GM12865 (cell line): ENCODE measurements around the gene SDCCAG8.

Experiments used
- DNase-seq: peaks from one replicate; pipeline ENCODE4 v3.0.0; 2010; ENCODE audit warnings: low read depth
- H3K4me3 ChIP-seq: 2 replicates; pipeline ENCODE4 v1.5.1; 2011; ENCODE audit warnings: mild to moderate bottlenecking, low read depth, low read length, control low read depth
- CTCF ChIP-seq: IDR thresholded peaks from 2 replicates; pipeline ENCODE4 v1.5.1; 2011; ENCODE audit warnings: low read length, control low read depth, low read depth, inconsistent platforms; ENCODE audit not compliant: insufficient read depth; ENCODE audit errors: missing control alignments

Gene SDCCAG8

GRCh38 chr1:243433737-243434370 lies 178.0 kb downstream of the SDCCAG8 start:
- no peak overlapping the region for H3K4me3 ChIP-seq
- no peak for TF ChIP-seq CTCF
- no peak for DNase-seq

- TF ChIP-seq CTCF, result no peak
- no peak for DNase-seq
- no peak overlapping the region for H3K4me3 ChIP-seq
Measured at GRCh38 chr1:243434594-243434993, 178.8 kb downstream of the SDCCAG8 start.

GRCh38 chr1:243435836-243436235 lies 180.0 kb downstream of the SDCCAG8 start:
- no peak for DNase-seq
- no peak overlapping the region for H3K4me3 ChIP-seq
- TF ChIP-seq CTCF, result no peak

- no peak for DNase-seq
- no peak for TF ChIP-seq CTCF
Measured at GRCh38 chr1:243438146-243438545, 182.3 kb downstream of the SDCCAG8 start.

GRCh38 chr1:243438815-243439214 lies 183.0 kb downstream of the SDCCAG8 start:
- no peak for DNase-seq
- H3K4me3 ChIP-seq, result no peak overlapping the region
- TF ChIP-seq CTCF, result no peak

More at GRCh38 chr1:243438146-243438545, 182.3 kb downstream of the SDCCAG8 start:
- H3K4me3 ChIP-seq, result no peak overlapping the region

GRCh38 chr1:243440406-243440805 lies 184.6 kb downstream of the SDCCAG8 start:
- H3K4me3 ChIP-seq, result no peak overlapping the region
- no peak for TF ChIP-seq CTCF
- DNase-seq, result no peak

GRCh38 chr1:243441601-243442000 lies 185.8 kb downstream of the SDCCAG8 start:
- no peak for TF ChIP-seq CTCF
- no peak for DNase-seq
- H3K4me3 ChIP-seq, result no peak overlapping the region
